GM19035 (cell line): ENCODE measurements around the gene ABLIM2.
"Not testable (repeated sequence)": the region's sequence is repeated elsewhere in the genome, so short reads cannot be mapped to it uniquely, and the experiment has no call there.

Source experiments
- ATAC-seq: cut with Tn5 transposase; IDR thresholded peaks from one replicate; pipeline ENCODE4 v1.9.1; 2021; ENCODE audit not compliant: unreplicated experiment

The ABLIM2 gene

GRCh38 chr4:8142556-8142955, 16.1 kb downstream of the ABLIM2 start:
- ATAC-seq, result no peak

- no peak for ATAC-seq
These were observed 16.7 kb downstream of the ABLIM2 start for GRCh38 chr4:8141935-8142334.

- ATAC-seq, result no peak
These were observed 17.7 kb downstream of the ABLIM2 start for GRCh38 chr4:8140915-8141314.

GRCh38 chr4:8139726-8140125, 18.9 kb downstream of the ABLIM2 start:
- ATAC-seq, result not testable (repeated sequence)

GRCh38 chr4:8136972-8137710, 21.5 kb downstream of the ABLIM2 start:
- no peak for ATAC-seq

- ATAC-seq, result no peak
These were observed 22.1 kb downstream of the ABLIM2 start for GRCh38 chr4:8136529-8136928.

GRCh38 chr4:8135666-8136065, 22.9 kb downstream of the ABLIM2 start:
- ATAC-seq, result no peak

- no peak for ATAC-seq
These were observed 24.6 kb downstream of the ABLIM2 start for GRCh38 chr4:8133897-8134563.

GRCh38 chr4:8132947-8133705, 25.5 kb downstream of the ABLIM2 start:
- no peak for ATAC-seq

GRCh38 chr4:8132400-8132799, 26.2 kb downstream of the ABLIM2 start:
- no peak for ATAC-seq

- ATAC-seq, result no peak
These were observed 26.8 kb downstream of the ABLIM2 start for GRCh38 chr4:8131826-8132225.

GRCh38 chr4:8131210-8131609, 27.4 kb downstream of the ABLIM2 start:
- ATAC-seq, result no peak

- ATAC-seq, result no peak
These were observed 28.1 kb downstream of the ABLIM2 start for GRCh38 chr4:8130346-8131066.

GRCh38 chr4:8129785-8130184, 28.8 kb downstream of the ABLIM2 start:
- no peak for ATAC-seq

- no peak for ATAC-seq
These were observed 29.5 kb downstream of the ABLIM2 start for GRCh38 chr4:8129136-8129535.

- no peak for ATAC-seq
These were observed 30.3 kb downstream of the ABLIM2 start for GRCh38 chr4:8128100-8128856.

- ATAC-seq, result no peak
These were observed 31.4 kb downstream of the ABLIM2 start for GRCh38 chr4:8127051-8127826.

GRCh38 chr4:8126523-8126922, 32.1 kb downstream of the ABLIM2 start:
- no peak for ATAC-seq

- no peak for ATAC-seq
These were observed 33.0 kb downstream of the ABLIM2 start for GRCh38 chr4:8125526-8126056.

GRCh38 chr4:8123870-8124269, 34.7 kb downstream of the ABLIM2 start:
- ATAC-seq, result no peak
